WTC11 (cell line): ENCODE measurements around the gene ENTPD6. TPM values are rescaled to one million over a fixed set of nuclear protein-coding genes. Genes with fewer than 3 reads are reported as not detected.
"Not testable (repeated sequence)": the region's sequence is repeated elsewhere in the genome, so short reads cannot be mapped to it uniquely, and the experiment has no call there.

Experiments
- ATAC-seq: fragments of 200-7000 bp; cut with Tn5 transposase; 2 replicates; pipeline ENCODE4 v1.10.0; 2021; ENCODE audit warnings: mild to moderate bottlenecking, moderate library complexity
- CTCF ChIA-PET: fragments of 300-600 bp; sonication (Branson Sonifier 250); formaldehyde crosslinking; loops from one replicate; lab custom pipeline; 2021; ENCODE audit warnings: antibody characterized with exemption; lab: Charles Lee
- POLR2A ChIA-PET: fragments of 350-600 bp; sonication (Branson Sonifier 250); formaldehyde crosslinking; loops from one replicate; lab custom pipeline; 2021; ENCODE audit warnings: antibody characterized with exemption; lab: Charles Lee
- DNase-seq: peaks from one replicate; pipeline ENCODE4 v3.0.0; 2021; ENCODE audit warnings: low spot score
- H3K27ac Mint-ChIP-seq: 2 replicates; pipeline ENCODE4 v1.8.0; 2021; ENCODE audit warnings: mixed read lengths
- H3K27me3 Mint-ChIP-seq: 2 replicates; pipeline ENCODE4 v1.8.0; 2021; ENCODE audit warnings: low read depth, mild to moderate bottlenecking, moderate library complexity, mixed read lengths
- H3K36me3 Mint-ChIP-seq: 2 replicates; pipeline ENCODE4 v1.8.0; 2021; ENCODE audit warnings: mixed read lengths
- H3K4me1 Mint-ChIP-seq: 2 replicates; pipeline ENCODE4 v1.8.0; 2022; ENCODE audit warnings: mixed read lengths
- H3K4me3 Mint-ChIP-seq: 2 replicates; pipeline ENCODE4 v1.8.0; 2021; ENCODE audit warnings: mild to moderate bottlenecking, moderate library complexity, mixed read lengths
- H3K9me3 Mint-ChIP-seq: 2 replicates; pipeline ENCODE4 v1.8.0; 2021; ENCODE audit warnings: mixed read lengths
- CBFB ChIP-seq: sonication (generic); formaldehyde crosslinking; IDR thresholded peaks from 2 replicates; pipeline ENCODE4 v1.8.1; 2022; ENCODE audit warnings: mild to moderate bottlenecking, low read depth, missing genetic modification reagents
- CREB1 ChIP-seq: sonication (generic); formaldehyde crosslinking; IDR thresholded peaks from 2 replicates; pipeline ENCODE4 v1.8.0; 2023; ENCODE audit warnings: mild to moderate bottlenecking, missing genetic modification reagents
- CREM ChIP-seq: sonication (generic); formaldehyde crosslinking; IDR thresholded peaks from 2 replicates; pipeline ENCODE4 v1.8.1; 2022; ENCODE audit warnings: mild to moderate bottlenecking, missing genetic modification reagents, moderate library complexity
- GABPB1 ChIP-seq: sonication (generic); formaldehyde crosslinking; IDR thresholded peaks from 2 replicates; pipeline ENCODE4 v1.8.1; 2023; ENCODE audit warnings: mild to moderate bottlenecking, missing genetic modification reagents
- MXD4 ChIP-seq: fragments of 250-450 bp; sonication (Bioruptor Pico); IDR thresholded peaks from 2 replicates; pipeline ENCODE4 v1.8.0; 2021; ENCODE audit warnings: mild to moderate bottlenecking, moderate library complexity, borderline replicate concordance
- NFATC4 ChIP-seq: fragments of 250-450 bp; sonication (Bioruptor Pico); IDR thresholded peaks from 2 replicates; pipeline ENCODE4 v1.9.0; 2021; ENCODE audit warnings: mild to moderate bottlenecking
- PRRX2 ChIP-seq: fragments of 250-450 bp; sonication (Bioruptor Pico); IDR thresholded peaks from 2 replicates; pipeline ENCODE4 v1.8.0; 2021; ENCODE audit warnings: mild to moderate bottlenecking
- TP53 ChIP-seq: sonication (generic); formaldehyde crosslinking; IDR thresholded peaks from 2 replicates; pipeline ENCODE4 v1.8.1; 2023; ENCODE audit warnings: mild to moderate bottlenecking, missing genetic modification reagents
- ZNF138 ChIP-seq: sonication (generic); formaldehyde crosslinking; conservative IDR thresholded peaks from 2 replicates; pipeline ENCODE4 v1.8.1; 2022; ENCODE audit warnings: mild to moderate bottlenecking, moderate library complexity, missing genetic modification reagents
- total RNA-seq: library from RNA; stranded (reverse); gene quantifications from 3 replicates; pipeline ENCODE4 v1.2.3, GENCODE V29; 2021
- TF ChIP-seq, protein P1 (sequence below): sonication (generic); formaldehyde crosslinking; IDR thresholded peaks from 2 replicates; pipeline ENCODE4 v1.8.1; 2022; ENCODE audit warnings: low read depth, missing genetic modification reagents, borderline replicate concordance
- TF ChIP-seq, protein P2 (sequence below): fragments of 250-450 bp; sonication (Bioruptor Pico); IDR thresholded peaks from 2 replicates; pipeline ENCODE4 v1.9.0; 2021; ENCODE audit warnings: mild to moderate bottlenecking
- TF ChIP-seq, protein P3 (sequence below): sonication (generic); formaldehyde crosslinking; IDR thresholded peaks from 2 replicates; pipeline ENCODE4 v1.8.0; 2023; ENCODE audit warnings: missing genetic modification reagents, mild to moderate bottlenecking, borderline replicate concordance
- TF ChIP-seq, protein P4 (sequence below): sonication (generic); formaldehyde crosslinking; IDR thresholded peaks from 2 replicates; pipeline ENCODE4 v1.8.1; 2022; ENCODE audit warnings: mild to moderate bottlenecking, missing genetic modification reagents, moderate library complexity, borderline replicate concordance
- TF ChIP-seq, protein P5 (sequence below): sonication (generic); formaldehyde crosslinking; IDR thresholded peaks from 2 replicates; pipeline ENCODE4 v1.8.1; 2022; ENCODE audit warnings: mild to moderate bottlenecking, moderate library complexity, missing genetic modification reagents

Gene ENTPD6
- total RNA-seq, 1 experiment from 2014 or later, result 56.9 TPM

DNA sequence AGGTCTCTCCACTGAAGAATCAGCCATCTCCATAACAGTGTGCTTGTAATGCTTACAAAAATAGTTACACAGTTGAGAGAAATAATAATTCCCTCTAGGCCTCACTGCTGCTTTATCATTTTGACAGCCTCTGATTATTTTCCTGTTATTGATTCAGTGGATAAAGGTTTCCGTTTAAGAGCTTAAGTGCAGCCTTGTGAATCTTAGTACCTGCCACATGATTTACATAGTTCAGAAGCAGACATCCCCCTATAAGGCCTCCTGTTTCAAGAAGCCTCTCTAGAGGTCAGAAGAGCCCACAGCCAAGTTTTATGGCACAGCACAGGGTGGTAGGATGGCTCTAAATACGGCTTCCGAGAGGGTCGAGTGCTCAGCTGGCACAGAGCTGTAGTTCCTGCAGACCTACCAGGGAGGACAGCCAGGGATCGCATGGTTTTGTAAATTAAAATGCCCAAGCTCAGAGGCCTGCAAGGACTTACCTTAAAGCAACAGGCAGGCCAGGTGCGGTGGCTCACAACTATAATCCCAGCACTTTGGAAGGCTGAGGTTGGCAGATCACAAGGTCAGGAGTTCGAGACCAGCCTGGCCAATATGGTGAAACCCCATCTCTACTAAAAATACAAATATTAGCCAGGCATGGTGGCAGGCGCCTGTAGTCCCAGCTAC lies 34.8 kb downstream of the ENTPD6 start:
- no peak for DNase-seq
- TF ChIP-seq, protein P1, sequence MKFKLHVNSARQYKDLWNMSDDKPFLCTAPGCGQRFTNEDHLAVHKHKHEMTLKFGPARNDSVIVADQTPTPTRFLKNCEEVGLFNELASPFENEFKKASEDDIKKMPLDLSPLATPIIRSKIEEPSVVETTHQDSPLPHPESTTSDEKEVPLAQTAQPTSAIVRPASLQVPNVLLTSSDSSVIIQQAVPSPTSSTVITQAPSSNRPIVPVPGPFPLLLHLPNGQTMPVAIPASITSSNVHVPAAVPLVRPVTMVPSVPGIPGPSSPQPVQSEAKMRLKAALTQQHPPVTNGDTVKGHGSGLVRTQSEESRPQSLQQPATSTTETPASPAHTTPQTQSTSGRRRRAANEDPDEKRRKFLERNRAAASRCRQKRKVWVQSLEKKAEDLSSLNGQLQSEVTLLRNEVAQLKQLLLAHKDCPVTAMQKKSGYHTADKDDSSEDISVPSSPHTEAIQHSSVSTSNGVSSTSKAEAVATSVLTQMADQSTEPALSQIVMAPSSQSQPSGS (CRISPR knock-in tag), result no peak
- TF ChIP-seq, protein P2, sequence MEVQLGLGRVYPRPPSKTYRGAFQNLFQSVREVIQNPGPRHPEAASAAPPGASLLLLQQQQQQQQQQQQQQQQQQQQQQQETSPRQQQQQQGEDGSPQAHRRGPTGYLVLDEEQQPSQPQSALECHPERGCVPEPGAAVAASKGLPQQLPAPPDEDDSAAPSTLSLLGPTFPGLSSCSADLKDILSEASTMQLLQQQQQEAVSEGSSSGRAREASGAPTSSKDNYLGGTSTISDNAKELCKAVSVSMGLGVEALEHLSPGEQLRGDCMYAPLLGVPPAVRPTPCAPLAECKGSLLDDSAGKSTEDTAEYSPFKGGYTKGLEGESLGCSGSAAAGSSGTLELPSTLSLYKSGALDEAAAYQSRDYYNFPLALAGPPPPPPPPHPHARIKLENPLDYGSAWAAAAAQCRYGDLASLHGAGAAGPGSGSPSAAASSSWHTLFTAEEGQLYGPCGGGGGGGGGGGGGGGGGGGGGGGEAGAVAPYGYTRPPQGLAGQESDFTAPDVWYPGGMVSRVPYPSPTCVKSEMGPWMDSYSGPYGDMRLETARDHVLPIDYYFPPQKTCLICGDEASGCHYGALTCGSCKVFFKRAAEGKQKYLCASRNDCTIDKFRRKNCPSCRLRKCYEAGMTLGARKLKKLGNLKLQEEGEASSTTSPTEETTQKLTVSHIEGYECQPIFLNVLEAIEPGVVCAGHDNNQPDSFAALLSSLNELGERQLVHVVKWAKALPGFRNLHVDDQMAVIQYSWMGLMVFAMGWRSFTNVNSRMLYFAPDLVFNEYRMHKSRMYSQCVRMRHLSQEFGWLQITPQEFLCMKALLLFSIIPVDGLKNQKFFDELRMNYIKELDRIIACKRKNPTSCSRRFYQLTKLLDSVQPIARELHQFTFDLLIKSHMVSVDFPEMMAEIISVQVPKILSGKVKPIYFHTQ (CRISPR knock-in tag), result no peak
- TF ChIP-seq, protein P3, sequence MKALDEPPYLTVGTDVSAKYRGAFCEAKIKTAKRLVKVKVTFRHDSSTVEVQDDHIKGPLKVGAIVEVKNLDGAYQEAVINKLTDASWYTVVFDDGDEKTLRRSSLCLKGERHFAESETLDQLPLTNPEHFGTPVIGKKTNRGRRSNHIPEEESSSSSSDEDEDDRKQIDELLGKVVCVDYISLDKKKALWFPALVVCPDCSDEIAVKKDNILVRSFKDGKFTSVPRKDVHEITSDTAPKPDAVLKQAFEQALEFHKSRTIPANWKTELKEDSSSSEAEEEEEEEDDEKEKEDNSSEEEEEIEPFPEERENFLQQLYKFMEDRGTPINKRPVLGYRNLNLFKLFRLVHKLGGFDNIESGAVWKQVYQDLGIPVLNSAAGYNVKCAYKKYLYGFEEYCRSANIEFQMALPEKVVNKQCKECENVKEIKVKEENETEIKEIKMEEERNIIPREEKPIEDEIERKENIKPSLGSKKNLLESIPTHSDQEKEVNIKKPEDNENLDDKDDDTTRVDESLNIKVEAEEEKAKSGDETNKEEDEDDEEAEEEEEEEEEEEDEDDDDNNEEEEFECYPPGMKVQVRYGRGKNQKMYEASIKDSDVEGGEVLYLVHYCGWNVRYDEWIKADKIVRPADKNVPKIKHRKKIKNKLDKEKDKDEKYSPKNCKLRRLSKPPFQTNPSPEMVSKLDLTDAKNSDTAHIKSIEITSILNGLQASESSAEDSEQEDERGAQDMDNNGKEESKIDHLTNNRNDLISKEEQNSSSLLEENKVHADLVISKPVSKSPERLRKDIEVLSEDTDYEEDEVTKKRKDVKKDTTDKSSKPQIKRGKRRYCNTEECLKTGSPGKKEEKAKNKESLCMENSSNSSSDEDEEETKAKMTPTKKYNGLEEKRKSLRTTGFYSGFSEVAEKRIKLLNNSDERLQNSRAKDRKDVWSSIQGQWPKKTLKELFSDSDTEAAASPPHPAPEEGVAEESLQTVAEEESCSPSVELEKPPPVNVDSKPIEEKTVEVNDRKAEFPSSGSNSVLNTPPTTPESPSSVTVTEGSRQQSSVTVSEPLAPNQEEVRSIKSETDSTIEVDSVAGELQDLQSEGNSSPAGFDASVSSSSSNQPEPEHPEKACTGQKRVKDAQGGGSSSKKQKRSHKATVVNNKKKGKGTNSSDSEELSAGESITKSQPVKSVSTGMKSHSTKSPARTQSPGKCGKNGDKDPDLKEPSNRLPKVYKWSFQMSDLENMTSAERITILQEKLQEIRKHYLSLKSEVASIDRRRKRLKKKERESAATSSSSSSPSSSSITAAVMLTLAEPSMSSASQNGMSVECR (CRISPR knock-in tag), result no peak
- TF ChIP-seq CREB1 (no peak), PRRX2 (CRISPR knock-in tag) (no peak), MXD4 (no peak), GABPB1 (CRISPR knock-in tag) (no peak), TP53 (CRISPR knock-in tag) (no peak), CREM (CRISPR knock-in tag) (no peak), ZNF138 (CRISPR knock-in tag) (no peak)
- TF ChIP-seq, protein P4, sequence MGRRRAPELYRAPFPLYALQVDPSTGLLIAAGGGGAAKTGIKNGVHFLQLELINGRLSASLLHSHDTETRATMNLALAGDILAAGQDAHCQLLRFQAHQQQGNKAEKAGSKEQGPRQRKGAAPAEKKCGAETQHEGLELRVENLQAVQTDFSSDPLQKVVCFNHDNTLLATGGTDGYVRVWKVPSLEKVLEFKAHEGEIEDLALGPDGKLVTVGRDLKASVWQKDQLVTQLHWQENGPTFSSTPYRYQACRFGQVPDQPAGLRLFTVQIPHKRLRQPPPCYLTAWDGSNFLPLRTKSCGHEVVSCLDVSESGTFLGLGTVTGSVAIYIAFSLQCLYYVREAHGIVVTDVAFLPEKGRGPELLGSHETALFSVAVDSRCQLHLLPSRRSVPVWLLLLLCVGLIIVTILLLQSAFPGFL (CRISPR knock-in tag), result no peak
- TF ChIP-seq, all 79 proteins: peak for 0
- Mint-ChIP-seq H3K27me3 (no peaks in the 10 kb centered on the region; the same call in 1 of the 2 replicates), H3K27ac (0 out of 2 replicates have a peak overlapping the region, but pooled peaks have one; percentile 10), H3K9me3 (no peaks in the 10 kb centered on the region), H3K4me1 (peaks cover 5% of the 10 kb centered on the region; the same call in 1 of the 2 replicates), H3K4me3 (no peak overlapping the region), H3K36me3 (no peaks in the 10 kb centered on the region)
- ChIA-PET POLR2A (no interaction called here), CTCF (interaction anchor here (1.1 to 1.2 kb wide), 2 partner anchors 9 to 17 kb away, joined by 3 read pairs; no protein-coding TSS in a partner anchor)
- ATAC-seq, result no peak

DNA sequence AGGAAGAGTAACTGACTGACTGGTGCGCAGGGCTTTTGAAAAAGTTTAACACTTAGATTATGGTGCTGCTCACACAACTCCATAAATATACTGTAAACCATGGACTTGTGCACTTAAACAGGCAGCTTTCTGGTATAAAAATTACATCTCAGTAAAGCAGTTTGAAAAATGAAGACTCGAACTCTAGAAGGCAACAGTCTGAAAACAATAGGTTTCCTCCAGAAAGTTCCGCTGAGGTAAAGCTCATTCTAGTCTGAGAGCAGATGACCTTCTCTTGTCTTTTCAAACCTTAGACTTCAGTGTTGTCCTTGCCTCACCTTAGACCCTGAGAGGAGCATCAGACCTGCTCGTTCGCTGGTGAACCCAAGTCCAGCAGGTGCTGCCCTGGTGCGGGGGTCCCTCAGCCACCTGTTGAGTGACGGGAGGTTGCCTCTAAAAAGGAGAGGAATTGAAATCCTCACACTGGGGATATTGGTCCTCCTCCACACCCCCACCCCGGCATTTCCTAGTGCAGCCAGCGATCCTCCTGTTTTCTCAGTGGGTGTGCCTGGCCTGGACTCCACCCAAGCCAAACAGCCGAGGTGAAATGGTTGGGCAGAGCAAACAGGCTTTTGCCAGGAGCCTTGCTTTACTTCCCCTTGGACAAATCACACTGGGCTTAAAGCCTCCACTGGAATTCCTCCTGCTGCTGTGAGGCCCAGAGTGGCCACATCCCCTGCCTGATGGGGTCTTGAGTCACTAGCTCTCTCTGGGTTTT lies 37.7 kb downstream of the ENTPD6 start:
- Mint-ChIP-seq H3K9me3 (no peaks in the 10 kb centered on the region), H3K4me3 (no peak overlapping the region), H3K27ac (no peak overlapping the region), H3K36me3 (no peaks in the 10 kb centered on the region), H3K27me3 (no peaks in the 10 kb centered on the region; the same call in 1 of the 2 replicates), H3K4me1 (peaks cover 5% of the 10 kb centered on the region; the same call in 1 of the 2 replicates)
- no peak for DNase-seq
- CTCF ChIA-PET, result interaction anchor here (0.6 to 1.2 kb wide), 3 partner anchors 13 to 182 kb away, joined by 3 to 9 read pairs (median 3); no protein-coding TSS in a partner anchor
- no peak for TF ChIP-seq CBFB (CRISPR knock-in tag)
- TF ChIP-seq, protein P5, sequence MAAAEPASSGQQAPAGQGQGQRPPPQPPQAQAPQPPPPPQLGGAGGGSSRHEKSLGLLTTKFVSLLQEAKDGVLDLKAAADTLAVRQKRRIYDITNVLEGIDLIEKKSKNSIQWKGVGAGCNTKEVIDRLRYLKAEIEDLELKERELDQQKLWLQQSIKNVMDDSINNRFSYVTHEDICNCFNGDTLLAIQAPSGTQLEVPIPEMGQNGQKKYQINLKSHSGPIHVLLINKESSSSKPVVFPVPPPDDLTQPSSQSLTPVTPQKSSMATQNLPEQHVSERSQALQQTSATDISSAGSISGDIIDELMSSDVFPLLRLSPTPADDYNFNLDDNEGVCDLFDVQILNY, result no peak
- TF ChIP-seq GABPB1 (CRISPR knock-in tag), result peak; percentile 47; the same call in 1 of the 2 replicates
- no peak for TF ChIP-seq NFATC4 (CRISPR knock-in tag)
- ATAC-seq, result no peak; the same call in 1 of the 2 replicates
- POLR2A ChIA-PET, result interaction anchor here (0.7 kb wide), 1 partner anchor 179 kb away, joined by 3 read pairs; no protein-coding TSS in a partner anchor

DNA sequence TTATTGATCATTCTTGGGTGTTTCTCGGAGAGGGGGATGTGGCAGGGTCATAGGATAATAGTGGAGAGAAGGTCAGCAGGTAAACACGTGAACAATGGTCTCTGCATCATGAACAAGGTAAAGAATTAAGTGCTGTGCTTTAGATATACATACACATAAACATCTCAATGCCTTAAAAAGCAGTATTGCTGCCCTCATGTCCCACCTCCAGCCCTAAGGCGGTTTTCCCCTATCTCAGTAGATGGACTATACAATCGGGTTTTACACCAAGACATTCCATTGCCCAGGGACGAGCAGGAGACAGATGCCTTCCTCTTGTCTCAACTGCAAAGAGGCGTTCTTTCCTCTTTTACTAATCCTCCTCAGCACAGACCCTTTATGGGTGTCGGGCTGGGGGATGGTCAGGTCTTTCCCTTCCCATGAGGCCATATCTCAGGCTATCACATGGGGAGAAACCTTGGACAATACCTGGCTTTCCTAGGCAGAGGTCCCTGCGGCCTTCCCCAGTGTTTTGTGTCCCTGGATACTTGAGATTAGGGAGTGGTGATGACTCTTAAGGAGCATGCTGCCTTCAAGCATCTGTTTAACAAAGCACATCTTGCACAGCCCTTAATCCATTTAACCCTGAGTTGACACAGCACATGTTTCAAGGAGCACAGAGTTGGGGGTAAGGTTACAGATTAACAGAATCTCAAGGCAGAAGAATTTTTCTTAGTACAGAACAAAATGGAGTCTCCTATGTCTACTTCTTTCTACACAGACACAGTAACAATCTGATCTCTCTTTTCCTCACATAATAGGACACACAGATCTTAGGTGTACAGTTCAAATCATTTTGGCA lies 38.7 kb downstream of the ENTPD6 start:
- 0 out of 2 replicates have a peak overlapping the region, but pooled peaks have one; percentile 38 for H3K27ac Mint-ChIP-seq
- POLR2A ChIA-PET, H3K27me3 Mint-ChIP-seq, H3K36me3 Mint-ChIP-seq, H3K9me3 Mint-ChIP-seq, H3K4me3 Mint-ChIP-seq, DNase-seq, H3K4me1 Mint-ChIP-seq, ATAC-seq: not testable (repeated sequence)
- CTCF ChIA-PET, result interaction anchor here (0.6 to 2.6 kb wide), 3 partner anchors 13 to 65 kb away, joined by 3 to 16 read pairs (median 5); partner anchors contain the start of gene PYGB
